Breast epithelium (tissue), 3 donors: ENCODE measurements around the gene DNASE1L2.

Source experiments
- POLR2A ChIP-seq: fragments of 450-650 bp; IDR thresholded peaks from one replicate; pipeline ENCODE4 v1.6.1; 2016; ENCODE audit warnings: antibody characterized with exemption, mild to moderate bottlenecking, moderate library complexity
- TF ChIP-seq, protein P1 (sequence below), 3 donors: fragments of 450-650 bp; IDR thresholded peaks; one replicate each; pipeline ENCODE4 v1.5.1; 2016 to 2017; ENCODE audit warnings: antibody characterized with exemption in 3 of 3, mild to moderate bottlenecking in 3 of 3, moderate library complexity in 3 of 3

DNA sequence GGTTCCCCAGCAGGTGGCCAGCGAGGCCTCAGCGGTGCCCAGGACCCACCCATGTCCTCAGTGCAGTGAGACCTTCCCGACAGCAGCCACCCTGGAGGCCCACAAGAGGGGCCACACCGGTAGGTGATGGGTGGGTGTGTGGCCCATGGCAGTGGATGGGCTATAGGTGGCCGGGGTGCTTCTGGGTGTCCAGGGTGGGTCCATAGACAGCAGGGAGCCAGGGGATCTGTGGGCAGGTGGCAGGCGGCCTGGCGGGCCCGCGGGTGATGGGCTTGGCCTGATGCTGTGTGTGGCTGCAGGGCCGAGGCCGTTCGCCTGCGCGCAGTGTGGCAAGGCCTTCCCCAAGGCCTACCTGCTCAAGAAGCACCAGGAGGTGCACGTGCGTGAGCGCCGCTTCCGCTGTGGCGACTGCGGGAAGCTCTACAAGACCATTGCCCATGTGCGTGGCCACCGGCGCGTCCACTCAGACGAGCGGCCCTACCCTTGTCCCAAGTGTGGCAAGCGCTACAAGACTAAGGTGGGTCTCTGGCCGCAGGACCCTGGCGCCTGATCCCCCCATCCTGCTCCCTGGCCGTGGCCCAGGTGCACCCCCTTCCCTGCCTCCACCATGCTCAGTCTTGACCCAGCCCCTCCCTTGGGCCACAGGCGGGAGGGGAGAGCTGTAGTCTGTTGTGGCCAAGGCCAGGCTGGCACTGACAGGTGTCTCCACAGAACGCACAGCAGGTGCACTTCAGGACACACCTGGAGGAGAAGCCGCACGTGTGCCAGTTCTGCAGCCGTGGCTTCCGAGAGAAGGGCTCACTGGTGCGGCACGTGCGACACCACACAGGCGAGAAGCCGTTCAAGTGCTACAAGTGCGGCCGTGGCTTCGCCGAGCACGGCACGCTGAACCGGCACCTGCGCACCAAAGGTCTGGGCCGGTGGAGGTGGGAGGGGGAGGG is 2.1 kb upstream of the DNASE1L2 start:
- TF ChIP-seq, protein P1, sequence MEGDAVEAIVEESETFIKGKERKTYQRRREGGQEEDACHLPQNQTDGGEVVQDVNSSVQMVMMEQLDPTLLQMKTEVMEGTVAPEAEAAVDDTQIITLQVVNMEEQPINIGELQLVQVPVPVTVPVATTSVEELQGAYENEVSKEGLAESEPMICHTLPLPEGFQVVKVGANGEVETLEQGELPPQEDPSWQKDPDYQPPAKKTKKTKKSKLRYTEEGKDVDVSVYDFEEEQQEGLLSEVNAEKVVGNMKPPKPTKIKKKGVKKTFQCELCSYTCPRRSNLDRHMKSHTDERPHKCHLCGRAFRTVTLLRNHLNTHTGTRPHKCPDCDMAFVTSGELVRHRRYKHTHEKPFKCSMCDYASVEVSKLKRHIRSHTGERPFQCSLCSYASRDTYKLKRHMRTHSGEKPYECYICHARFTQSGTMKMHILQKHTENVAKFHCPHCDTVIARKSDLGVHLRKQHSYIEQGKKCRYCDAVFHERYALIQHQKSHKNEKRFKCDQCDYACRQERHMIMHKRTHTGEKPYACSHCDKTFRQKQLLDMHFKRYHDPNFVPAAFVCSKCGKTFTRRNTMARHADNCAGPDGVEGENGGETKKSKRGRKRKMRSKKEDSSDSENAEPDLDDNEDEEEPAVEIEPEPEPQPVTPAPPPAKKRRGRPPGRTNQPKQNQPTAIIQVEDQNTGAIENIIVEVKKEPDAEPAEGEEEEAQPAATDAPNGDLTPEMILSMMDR (IDR thresholded peaks at IDR 0.05), result no peak
- no peak for TF ChIP-seq POLR2A
